GM18526 (cell line): Measurements from ENCODE around the gene FTCDNL1.

Source experiments
- POLR2A ChIP-seq: IDR thresholded peaks from 3 replicates; pipeline ENCODE4 v1.6.1; 2011; ENCODE audit not compliant: insufficient read length; ENCODE audit errors: extremely low read depth

Gene FTCDNL1

GRCh38 chr2:199851883-199852282 is 891 bp upstream of the FTCDNL1 start:
- no peak for TF ChIP-seq POLR2A

- no peak for TF ChIP-seq POLR2A
Measured at GRCh38 chr2:199851501-199851810, 464 bp upstream of the FTCDNL1 start.

- no peak for TF ChIP-seq POLR2A
Measured at GRCh38 chr2:199850218-199850717, 724 bp downstream of the FTCDNL1 start.

GRCh38 chr2:199848389-199849130 is 2.4 kb downstream of the FTCDNL1 start:
- TF ChIP-seq POLR2A: no peak

- TF ChIP-seq POLR2A: no peak
Measured at GRCh38 chr2:199847181-199847864, 3.7 kb downstream of the FTCDNL1 start.

- TF ChIP-seq POLR2A: no peak
Measured at GRCh38 chr2:199842631-199843395, 8.2 kb downstream of the FTCDNL1 start.

GRCh38 chr2:199841409-199841808 is 9.6 kb downstream of the FTCDNL1 start:
- no peak for TF ChIP-seq POLR2A

GRCh38 chr2:199838399-199838798 is 12.6 kb downstream of the FTCDNL1 start:
- TF ChIP-seq POLR2A: no peak

GRCh38 chr2:199836943-199837342 is 14.0 kb downstream of the FTCDNL1 start:
- TF ChIP-seq POLR2A: no peak

- TF ChIP-seq POLR2A: no peak
Measured at GRCh38 chr2:199833525-199833924, 17.5 kb downstream of the FTCDNL1 start.

GRCh38 chr2:199830531-199830930 is 20.5 kb downstream of the FTCDNL1 start:
- no peak for TF ChIP-seq POLR2A

GRCh38 chr2:199829628-199830027 is 21.4 kb downstream of the FTCDNL1 start:
- no peak for TF ChIP-seq POLR2A

GRCh38 chr2:199819746-199820145 is 31.2 kb downstream of the FTCDNL1 start:
- TF ChIP-seq POLR2A: no peak

GRCh38 chr2:199818754-199819153 is 32.2 kb downstream of the FTCDNL1 start:
- TF ChIP-seq POLR2A: no peak

- no peak for TF ChIP-seq POLR2A
Measured at GRCh38 chr2:199818026-199818425, 33.0 kb downstream of the FTCDNL1 start.

- TF ChIP-seq POLR2A: no peak
Measured at GRCh38 chr2:199814817-199815211, 36.2 kb downstream of the FTCDNL1 start.
